NAMALWA (cell line): ENCODE measurements around the gene CDH26.
A peak's percentile ranks its signal among the peaks of the same experiment; 100 is the strongest.
"Not testable (repeated sequence)": the region's sequence is repeated elsewhere in the genome, so short reads cannot be mapped to it uniquely, and the experiment has no call there.

ENCODE experiments used
- DNase-seq: peaks from one replicate; pipeline ENCODE4 v3.0.0-alpha.2; 2015; ENCODE audit warnings: low spot score

The CDH26 gene

DNA sequence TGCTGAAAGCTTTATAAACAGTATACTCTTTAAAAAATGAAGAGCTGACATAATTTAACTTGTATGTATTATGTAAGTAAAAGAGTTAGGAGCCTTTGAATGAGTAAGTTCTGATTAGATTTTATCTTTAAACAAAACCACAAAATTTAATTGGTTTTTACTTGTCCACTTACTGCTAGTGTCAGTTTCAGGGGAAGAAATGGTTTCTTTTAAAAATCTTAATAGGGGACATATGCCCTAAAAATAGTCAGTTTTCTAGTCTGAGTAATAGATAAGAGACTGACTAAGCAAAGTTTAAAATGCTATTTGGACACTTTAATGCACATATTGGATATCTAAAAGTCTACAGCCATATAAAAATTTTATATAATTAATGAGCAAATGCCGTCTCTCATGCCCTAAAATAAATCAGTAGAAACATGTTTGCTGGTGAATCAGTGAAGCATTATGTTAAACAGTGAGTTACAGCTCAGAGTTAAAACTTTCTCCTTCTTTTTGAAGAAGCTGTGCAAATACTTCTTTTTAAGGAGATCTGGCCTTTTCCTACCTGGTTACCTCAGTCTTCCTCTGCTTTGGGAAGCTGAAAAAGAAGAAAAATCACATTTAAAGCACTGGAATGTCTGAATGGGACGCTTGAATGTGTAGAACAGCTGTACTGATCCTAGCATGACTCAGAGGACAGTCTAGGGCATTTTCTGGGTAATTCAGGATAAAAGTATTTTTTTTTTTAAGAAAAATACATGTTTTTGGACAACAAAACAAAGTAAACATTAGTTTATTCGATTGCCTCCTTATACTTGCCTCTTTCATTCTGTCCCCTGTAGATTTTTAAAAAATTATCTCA lies 55.3 kb downstream of the CDH26 start:
- no peak for DNase-seq

DNA sequence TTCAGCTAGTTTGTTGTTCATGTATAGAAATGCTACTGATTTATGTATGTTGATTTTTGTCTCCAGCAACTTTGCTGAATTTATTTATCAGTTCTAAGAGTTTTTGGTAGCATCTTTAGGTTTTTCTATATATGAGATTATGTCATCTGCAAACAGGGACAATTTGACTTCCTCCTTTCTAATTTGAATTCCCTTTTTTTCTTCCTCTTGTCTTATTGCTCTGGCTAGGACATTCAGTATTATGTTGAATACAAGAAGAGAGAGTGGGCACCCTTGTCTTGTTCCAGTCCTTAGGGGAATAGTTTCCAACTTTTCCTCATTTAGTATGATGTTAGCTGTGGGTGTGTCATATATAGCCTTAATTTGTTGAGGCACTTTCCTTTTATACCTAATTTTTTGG lies 58.2 kb downstream of the CDH26 start:
- no peak for DNase-seq

DNA sequence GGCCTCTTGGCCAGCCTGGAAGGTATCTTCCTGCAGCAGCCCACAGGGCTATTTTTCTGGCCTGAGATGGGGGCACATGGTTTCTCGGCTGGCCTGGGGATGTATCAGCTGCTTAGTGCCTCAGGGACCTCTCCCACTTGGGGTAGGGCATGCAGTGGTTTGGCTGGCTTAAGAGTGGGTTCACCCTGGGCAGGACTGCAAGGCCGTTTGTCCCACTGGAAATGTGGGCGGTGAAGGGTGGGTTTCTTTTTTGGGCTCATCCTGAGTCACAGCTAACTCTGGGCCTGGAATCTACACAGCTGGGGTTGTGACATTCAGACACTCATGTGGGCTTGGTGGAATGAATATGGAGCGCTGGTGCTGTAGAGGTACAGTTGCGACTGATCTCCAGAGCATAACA lies 62.0 kb downstream of the CDH26 start:
- DNase-seq: no peak

DNA sequence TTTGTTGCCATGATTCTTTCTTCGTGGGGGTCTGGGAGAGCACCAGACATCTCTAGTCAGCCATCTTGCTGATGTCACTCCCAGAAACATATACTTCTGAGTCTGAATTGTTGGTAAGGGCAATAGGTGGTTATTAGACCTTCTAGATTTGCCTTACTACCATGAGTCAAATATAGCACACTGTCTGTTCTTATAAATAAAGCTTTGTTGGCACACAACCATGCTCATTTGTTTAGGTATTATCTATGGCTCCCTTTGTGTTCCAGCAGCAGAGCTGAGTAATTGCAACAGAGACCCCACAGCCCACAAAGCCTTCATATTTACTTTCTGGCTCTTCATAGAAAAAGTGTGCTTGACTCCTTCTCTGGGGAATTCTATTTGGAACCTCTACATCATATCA lies 62.9 kb downstream of the CDH26 start:
- DNase-seq: no peak

DNA sequence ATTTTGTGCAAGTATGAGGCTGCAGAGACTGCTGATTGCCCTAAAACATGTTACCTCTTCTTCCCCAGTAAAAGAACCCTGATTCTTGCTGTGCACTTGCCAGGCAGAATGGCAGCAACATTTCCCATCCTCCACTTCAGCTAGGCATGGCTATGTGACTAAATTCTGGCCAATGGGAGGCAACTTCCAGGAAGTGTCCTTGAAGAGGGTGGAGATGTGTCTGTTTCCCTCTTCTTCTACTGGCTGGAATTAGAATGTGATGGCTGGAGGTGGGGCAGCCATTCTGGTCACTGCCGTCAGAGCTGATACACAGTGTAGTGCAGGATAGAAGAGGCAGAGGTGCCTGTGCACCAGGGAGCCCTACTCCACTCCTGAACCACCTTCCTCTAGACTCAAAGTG lies 64.6 kb downstream of the CDH26 start:
- DNase-seq: no peak

DNA sequence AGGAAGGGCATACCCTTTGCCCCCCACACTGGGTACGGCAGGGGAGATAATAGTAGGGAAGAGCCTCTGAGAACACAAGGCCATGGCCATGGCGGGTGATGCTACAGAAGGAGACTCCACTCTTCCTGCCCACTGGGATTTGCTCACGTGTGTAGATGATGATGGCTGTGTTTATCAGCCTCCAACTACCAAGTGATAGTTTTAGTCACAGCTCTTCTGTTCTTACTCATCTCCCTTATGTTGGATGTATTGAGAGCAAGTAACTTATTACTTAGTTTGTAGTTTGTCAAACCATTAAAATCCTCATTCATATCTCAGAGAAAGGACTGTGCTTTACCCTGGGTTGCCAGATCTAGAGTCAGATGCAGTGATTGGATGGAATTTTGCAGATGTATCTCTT lies 66.0 kb downstream of the CDH26 start:
- no peak for DNase-seq

DNA sequence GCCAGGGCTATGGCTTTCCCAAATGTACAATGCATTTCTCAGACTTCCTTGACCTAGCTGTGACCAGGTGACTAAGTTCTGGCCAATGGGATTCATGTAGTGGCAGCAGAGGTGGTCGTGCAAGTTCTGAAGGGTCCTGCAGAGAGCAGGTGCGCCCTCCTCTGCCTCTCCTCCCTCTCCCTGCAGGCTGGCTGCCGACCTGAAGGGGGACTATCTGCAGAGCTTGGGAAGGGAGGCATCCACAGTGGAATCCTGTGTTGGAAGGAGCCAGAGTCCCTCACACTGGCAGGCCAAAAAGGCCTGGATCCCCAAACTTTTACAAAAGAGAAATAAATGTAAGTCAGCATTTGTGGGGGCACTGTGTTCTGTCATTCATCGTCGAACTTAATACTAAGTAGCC lies 66.6 kb downstream of the CDH26 start:
- no peak for DNase-seq

DNA sequence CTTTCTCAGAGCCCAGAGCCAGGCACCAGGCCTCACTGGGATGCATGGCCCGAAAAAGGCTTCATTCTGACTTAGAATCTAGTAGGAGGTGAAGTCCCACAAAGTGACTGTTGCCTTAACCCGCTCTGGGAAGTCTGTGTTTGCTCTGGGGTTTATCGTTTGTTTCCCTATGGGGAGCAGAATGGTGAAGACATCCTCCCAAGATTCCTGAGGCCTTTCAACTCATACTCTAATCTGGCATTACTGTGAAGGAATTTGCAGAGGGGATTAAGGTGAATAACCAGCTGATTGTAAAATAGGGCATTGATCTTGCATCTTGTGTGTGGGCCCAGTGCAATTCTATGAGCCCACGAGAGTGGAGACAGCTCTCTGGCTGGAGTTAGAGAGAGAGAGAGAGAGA lies 67.8 kb downstream of the CDH26 start:
- no peak for DNase-seq

DNA sequence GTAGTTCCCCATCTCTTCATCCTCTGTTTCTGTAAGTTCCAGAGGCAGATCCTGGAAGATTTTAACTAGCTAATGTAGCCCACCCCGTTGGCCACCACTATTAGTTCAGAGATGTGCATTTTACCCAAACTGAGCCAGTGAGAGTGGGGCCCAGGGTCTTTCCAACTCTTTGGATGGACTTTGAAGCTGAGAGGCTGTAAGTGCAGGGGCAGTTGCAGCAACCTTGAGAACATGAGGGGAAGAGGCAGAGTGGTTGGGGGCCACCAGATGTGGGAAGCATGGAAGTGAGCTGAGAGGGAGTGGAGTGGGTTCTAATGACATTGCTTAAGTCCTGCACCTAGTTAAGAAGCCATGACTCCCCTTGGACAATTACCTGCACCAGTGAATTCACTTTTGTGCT lies 72.2 kb downstream of the CDH26 start:
- no peak for DNase-seq

DNA sequence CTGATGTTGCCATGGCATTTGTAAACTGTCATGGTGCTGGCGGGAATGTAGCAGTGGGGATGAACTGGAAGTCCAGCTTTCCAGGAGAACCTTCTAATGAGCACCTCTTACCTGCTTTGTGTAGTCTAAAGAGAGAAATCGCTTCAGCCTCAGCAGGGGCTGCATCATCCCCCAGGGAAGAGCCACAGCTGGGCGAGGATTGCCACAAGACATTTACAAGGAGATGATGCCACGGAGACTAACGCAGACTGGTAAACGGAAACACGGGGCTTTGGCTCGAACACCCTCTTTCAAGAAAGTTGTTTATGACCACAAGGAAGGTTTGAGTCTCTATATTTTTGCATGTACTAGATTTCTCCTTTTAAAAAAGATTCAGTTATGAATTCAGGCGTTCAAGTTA lies 72.9 kb downstream of the CDH26 start:
- DNase-seq: no peak

DNA sequence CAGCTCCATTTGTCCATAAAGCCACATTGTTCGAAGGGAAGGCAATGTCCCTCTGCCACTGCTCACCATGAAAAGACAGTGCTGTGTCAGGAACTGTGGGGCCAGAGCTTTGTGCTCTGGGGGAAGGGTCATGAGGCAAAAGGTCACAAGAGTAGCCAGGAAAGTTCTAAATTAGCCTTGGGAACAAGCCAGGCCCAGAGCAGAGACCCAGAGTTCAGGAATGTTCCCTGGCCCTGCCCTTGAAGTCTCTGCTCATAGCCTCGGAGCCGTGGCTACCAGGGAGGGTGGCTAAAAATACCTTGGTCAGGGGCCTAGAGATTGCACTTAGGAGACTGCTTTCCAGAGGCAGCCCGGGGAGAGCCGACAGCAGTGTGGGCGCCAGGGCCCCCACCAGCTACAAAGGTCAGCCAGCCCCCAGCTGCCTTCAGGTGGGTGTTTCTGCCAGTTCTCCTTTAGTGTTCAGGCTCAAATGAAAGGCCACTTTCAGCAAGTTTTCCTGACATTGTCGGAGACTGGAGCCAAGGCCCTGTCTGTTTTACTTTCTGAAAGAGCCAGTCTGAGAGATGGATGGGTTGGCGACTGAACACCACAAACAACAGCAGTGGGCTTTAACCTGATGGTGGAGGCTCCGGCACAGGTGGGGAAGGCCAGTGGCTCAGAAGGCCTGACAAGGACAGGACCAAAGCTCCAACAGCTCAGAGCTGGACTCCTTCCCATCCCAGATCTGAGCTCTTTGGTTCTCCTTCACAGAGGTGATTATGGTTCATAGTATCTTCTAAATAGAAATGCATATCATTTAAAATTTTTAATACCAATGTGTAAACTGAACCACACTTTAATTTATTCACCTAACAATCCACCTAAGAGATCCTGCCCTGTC lies 76.2 kb downstream of the CDH26 start:
- DNase-seq: no peak

DNA sequence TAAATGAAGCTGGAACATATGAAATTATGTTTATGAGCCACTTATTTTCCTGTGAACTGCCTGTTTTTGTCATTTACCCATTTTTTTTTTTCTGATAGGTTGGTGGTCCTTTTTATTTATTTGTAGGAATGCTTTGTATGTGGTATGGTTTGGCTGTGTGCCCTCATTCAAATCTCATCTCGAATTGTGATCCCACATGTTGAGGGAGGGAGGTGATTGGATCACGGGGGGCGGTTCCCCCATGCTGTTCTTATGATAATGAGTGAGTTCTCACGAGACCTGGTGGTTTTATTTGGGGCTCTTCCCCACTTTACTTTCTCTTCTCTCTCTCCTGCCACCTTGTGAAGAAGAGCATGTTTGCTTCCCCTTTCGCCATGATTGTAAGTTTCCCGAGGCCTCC lies 77.3 kb downstream of the CDH26 start:
- DNase-seq: peak; percentile 8

DNA sequence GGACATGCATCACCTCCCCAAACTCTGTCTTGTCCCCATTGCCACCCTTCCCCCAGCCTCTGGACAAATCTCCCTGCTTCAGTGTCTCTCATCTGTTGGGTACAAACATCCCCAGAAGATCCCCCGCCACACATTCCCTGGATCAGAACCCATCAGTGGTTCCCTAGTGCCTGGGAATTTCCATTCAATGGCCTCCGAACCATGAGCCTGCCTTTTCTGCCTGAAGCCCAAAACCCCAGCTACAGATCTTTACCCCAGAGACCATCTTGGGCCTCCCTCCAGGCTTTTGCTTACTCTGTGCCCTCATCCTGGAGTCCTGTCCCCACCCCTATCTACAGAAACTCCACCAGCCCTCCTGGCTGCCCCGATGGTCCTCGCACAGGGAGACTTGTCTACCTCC lies 78.1 kb downstream of the CDH26 start:
- no peak for DNase-seq

DNA sequence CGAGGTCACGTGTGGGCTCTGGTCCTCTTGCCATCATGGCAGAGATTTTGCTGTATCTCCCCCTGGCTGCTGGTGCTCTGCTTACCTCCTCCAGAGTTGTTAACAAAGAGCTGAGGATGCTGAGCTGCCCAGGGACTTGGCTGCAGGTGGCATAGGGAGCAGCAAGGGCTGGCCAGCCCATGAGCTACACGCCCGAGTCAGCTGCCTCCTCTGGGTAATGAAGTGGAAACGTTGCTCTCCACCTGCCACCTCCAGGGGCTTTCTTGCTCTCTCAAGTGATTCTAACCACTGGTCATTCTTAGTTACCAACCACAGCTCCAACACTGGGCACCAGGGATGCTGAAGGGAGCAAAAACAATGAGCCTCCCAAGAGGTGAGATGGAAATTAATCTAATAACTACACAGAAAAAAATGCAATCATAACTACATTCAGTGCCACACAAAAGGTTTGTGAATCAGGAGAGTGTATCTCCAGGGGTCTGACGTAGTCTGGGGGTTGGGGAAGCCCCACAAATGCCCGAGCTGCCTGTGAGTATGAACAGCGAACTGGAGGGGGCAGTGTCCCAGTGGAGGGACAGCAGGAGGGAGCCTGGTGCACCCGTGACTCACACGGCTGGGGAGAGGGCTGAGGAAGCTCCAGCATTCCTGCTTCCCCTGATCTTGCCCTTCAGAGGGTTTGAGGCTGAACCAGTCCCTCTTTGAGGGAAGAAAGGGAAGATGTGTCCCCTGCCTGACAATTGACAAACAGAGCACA lies 78.7 kb downstream of the CDH26 start:
- DNase-seq: peak; percentile 5

DNA sequence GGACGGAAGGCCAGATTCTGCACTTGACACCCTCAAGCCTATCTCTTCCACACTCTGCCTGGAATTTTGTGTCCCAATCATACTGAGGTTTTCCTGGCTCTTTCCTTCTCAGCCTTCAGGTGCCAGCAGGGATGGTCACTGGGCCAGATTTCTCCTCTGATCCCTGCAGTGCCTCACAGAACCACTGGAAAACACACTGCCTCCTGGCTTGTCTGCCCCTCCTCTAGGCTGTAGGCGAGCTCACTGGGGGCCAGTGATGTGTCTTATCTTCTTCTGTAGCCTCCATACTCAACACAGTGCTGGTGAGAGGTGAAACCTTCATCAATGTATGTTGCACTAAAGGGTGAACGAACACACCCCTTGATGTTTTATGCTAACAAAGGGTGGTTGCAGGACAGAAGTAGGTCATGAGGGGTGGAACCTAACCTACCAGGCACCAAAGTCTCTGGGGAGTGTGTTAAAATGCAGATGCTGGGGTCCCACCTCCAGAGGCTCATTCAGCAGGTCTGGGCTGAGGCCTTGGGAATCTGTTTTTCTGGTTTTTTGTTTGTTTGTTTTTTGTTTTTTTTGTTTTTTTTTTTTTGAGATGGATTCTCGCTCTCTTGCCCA lies 80.3 kb downstream of the CDH26 start:
- no peak for DNase-seq

DNA sequence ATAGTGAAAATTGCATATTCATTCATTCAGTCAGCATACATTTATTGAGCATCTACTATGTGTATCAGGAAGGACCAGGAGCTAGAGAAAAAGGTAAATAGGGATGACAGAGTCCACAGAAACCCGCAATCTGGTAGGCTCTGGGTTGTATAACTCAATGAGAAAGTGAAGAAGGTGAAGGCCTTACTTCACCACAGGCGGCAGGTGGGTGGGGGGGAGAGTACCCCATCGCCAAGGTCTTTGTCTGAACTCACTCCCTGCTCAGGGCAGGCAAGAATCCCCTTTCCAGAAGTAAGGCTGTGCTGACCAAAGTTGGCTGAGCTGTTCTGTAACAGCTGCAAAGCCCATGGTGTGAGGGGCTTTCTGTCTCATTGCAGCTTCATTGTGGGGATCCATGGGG lies 81.3 kb downstream of the CDH26 start:
- DNase-seq: no peak

DNA sequence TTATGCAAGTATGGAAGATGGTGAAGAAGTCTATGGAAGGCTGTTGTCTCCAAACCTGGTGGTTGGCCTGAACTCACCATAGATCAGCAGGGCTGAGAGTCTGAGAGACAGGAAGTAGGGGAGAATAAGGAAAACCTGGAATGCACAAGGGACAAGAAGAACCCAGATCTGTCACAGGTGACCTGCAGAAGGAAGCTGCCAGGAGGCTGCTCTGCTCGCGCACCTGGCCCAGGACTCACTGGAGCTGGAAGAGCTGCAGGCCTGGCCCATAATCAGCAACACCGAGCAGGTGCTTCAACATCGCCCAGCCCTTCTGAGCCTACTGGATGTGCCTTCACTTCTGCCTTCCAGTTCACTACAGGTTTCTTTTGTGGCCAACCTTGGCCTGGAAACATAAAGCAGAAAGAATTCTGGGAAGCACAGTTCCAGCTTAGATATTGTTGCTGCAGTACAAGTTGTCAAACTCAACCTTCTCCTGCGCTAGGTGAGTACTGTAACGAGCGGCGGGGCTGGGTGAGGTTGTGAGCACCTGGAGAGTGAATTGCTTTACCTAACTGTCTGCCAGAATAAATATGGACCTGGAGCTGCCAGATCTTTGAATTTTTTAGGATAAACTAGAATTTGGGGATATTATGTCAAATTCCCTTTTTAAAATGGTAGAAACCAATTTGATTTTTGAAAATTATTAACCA lies 82.4 kb downstream of the CDH26 start:
- no peak for DNase-seq

DNA sequence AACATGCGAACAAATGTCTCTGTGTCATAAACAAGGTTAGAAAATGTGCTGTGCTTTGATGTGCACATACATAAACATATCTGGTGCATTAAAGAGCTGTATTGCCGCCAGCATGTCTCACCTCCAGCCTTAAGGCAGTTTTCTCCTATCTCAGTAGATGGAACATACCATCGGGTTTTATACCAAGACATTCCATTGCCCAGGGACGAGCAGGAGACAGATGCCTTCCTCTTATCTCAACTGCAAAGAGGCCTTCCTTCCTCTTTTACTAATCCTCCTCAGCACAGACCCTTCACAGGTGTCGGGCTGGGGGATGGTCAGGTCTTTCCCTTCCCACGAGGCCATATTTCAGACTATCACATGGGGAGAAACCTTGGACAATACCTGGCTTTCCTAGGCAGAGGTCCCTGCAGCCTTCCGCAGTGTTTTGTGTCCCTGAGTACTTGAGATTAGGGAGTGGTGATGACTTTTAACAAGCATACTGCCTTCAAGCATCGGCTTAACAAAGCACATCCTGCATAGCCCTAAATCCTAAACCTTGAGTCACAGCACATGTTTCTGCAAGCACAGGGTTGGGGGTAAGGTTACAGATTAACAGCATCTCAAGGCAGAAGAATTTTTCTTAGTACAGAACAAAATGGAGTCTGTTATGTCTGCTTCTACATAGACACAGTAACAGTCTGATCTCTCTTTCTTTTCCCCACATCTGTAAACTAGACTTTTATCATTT lies 83.4 kb downstream of the CDH26 start:
- DNase-seq: not testable (repeated sequence)

DNA sequence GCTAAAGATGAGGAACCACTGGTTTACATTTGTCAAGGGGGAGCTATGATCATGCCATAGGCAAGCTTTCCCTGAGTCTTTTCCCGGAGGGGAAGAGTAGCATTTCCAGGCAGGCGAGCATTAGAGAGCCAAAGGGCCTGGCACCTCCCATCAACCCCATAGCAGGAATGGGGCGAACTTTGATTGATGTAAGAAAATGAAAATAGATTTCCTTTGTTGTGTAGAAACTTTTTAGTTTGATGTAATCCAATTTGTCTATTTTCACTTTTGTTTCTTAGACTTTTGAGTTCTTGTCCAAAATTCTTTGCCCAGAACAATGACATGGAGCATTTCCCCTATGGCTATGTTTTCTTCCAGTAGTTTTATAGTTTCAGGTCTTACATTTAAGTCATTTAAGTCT lies 85.2 kb downstream of the CDH26 start:
- DNase-seq: no peak

DNA sequence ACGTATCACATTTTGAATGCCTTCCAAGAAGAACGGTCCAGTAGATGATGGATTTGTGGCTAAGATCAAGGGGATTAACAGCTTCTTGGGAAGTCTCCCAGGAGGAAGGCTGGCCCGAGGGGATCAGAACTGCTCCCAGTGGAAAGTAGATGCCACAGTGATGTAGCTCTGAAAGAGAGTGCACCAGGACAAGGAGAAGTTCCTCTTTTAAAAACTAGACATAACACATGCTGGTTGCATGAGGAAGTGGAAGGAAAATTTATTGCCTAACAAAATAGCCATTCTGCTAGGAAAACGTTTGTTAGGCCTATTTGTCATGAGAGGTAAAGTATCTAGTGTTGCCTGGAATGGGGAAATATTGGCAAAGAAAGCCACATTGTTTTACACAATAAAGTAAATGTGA lies 87.8 kb downstream of the CDH26 start:
- DNase-seq: no peak

DNA sequence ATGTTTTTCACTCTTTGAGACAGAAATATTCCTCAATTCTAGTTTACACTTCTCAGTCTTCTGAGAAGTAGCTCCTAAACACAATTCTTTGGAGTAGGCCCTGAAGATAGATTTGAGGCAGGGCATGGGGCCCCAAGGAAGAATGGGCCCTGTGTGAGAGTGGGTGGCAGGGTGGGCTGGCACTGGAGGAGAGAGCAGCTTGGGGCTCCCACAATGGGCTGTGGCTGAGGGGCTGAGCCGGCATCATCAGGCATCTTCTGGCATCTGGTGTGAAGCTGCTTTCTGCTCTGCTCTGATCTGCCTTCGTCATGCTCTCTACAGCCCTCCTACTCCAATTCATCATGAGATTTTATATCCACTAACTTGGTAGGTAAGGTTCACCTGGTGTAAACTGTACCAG lies 88.2 kb downstream of the CDH26 start:
- no peak for DNase-seq
